ENCODE measurements around the gene FAM222A. TPM values are rescaled to one million over a fixed set of nuclear protein-coding genes. Genes with fewer than 3 reads are reported as not detected.

The FAM222A gene
- total RNA-seq, 1 donor from 2014 or later: 2.5 TPM

DNA sequence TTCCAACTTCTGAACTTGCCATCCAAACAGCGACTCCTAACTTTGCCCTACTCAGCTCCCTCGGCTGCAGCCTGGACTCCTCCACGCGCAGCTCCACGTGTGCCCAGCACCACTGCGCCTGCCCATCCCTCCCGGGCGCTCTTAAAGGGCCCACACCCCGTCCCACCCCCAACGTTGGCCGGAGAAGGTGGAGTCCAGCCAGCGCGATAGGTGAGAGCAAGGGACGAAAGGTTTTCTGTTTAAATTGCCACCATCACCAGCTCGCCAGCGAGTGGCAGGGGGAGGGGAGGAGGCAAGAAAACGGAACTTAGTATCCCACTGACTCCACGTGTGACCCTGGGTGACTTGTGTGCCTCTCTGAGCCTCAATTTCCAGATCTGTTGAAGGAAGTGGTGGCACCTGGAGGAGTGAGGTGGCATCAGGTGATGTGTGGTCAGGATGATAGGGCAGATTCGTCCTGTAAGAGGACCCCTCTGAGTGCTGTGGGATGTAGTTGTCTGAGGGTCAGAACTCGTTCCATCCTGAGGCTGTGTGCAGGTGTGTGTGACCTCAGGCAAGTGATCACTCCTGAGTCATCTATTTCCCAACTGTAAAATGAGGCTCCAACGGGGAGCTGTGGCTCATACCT lies 59.9 kb downstream of the FAM222A start:
- no peaks in the 10 kb centered on the region for H4K20me1 ChIP-seq (ENCODE audit: low read depth)
- H3F3A ChIP-seq (ENCODE audit: low read depth): no peaks in the 10 kb centered on the region
- no peaks in the 10 kb centered on the region for H3K9me3 Mint-ChIP-seq
- H3K27me3 ChIP-seq: no peaks in the 10 kb centered on the region
- peaks cover 7% of the 10 kb centered on the region for H3K4me1 Mint-ChIP-seq
- no peak for TF ChIP-seq EZH2 (IDR thresholded peaks at IDR 0.05)
- TF ChIP-seq, protein P1, sequence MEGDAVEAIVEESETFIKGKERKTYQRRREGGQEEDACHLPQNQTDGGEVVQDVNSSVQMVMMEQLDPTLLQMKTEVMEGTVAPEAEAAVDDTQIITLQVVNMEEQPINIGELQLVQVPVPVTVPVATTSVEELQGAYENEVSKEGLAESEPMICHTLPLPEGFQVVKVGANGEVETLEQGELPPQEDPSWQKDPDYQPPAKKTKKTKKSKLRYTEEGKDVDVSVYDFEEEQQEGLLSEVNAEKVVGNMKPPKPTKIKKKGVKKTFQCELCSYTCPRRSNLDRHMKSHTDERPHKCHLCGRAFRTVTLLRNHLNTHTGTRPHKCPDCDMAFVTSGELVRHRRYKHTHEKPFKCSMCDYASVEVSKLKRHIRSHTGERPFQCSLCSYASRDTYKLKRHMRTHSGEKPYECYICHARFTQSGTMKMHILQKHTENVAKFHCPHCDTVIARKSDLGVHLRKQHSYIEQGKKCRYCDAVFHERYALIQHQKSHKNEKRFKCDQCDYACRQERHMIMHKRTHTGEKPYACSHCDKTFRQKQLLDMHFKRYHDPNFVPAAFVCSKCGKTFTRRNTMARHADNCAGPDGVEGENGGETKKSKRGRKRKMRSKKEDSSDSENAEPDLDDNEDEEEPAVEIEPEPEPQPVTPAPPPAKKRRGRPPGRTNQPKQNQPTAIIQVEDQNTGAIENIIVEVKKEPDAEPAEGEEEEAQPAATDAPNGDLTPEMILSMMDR (IDR thresholded peaks at IDR 0.05): no peak
- no peak for TF ChIP-seq EZH2phosphoT487 (IDR thresholded peaks at IDR 0.05)
- no peaks in the 10 kb centered on the region for H3K36me3 Mint-ChIP-seq
- H3K27me3 Mint-ChIP-seq (ENCODE audit: insufficient read depth, low read depth): peaks cover 7% of the 10 kb centered on the region
- H3K79me2 ChIP-seq (ENCODE audit: low read depth): no peaks in the 10 kb centered on the region
- H3K27ac Mint-ChIP-seq: no peak overlapping the region
- H2AFZ ChIP-seq (replicated peaks): no peak overlapping the region
- DNase-seq (ENCODE audit: low spot score): no peak
- no peak overlapping the region for H3K4me3 Mint-ChIP-seq
- no peaks in the 10 kb centered on the region for H3K36me3 ChIP-seq
- peaks cover 7% of the 10 kb centered on the region for H3K4me1 ChIP-seq
- H3K4me3 ChIP-seq: no peak overlapping the region
- no peak overlapping the region for H3K9ac ChIP-seq
- no peak overlapping the region for H3K4me2 ChIP-seq
- no peaks in the 10 kb centered on the region for H3K9me3 ChIP-seq (ENCODE audit: low read depth)
- H3K27ac ChIP-seq: no peak overlapping the region

DNA sequence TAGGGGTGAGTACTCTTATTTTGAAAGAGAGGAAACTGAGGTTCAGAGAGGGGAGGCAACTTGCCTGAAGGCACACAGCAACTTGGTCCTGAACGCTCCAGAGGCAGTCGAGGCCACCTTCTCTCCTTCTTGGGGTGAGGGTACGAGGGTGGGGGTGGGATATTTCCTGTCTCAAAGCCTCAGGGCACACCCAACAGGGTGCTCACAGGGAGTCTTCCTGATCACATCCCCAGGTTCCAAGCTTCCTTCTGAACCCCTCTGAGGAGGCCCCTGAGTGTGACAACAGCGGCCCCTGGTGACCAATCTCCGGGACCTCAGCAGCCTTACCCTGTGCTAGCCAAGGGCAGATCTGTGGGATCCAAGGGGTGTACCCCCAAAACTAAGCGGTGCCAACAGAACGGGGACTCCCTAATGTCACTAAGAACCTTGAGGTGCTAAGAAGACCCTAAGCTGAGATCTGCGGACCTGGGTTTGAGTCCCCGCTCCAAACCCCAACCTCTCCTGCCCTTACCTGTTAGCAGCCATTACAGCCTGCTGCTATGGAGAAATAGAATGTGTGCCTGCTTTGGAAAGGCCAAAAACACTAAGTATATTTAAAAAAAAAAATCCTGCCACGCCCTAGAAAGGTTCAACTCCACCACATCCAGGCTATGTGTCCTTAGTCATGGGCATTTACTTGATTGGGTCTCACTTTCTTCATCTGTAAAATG lies 61.7 kb downstream of the FAM222A start:
- Mint-ChIP-seq H3K4me1 (peaks cover 7% of the 10 kb centered on the region), H3K9me3 (peaks cover 8% of the 10 kb centered on the region), H3K27me3 (ENCODE audit: insufficient read depth, low read depth) (peaks cover 7% of the 10 kb centered on the region), H3K36me3 (no peaks in the 10 kb centered on the region), H3K4me3 (no peak overlapping the region), H3K27ac (no peak overlapping the region)
- Histone ChIP-seq H3K9ac (no peak overlapping the region), H3K4me2 (no peak overlapping the region), H3K36me3 (no peaks in the 10 kb centered on the region), H3K9me3 (ENCODE audit: low read depth) (no peaks in the 10 kb centered on the region), H3K27me3 (no peaks in the 10 kb centered on the region), H3K4me1 (peaks cover 1% of the 10 kb centered on the region), H4K20me1 (ENCODE audit: low read depth) (no peaks in the 10 kb centered on the region), H2AFZ (replicated peaks) (no peak overlapping the region), H3K4me3 (no peak overlapping the region), H3K27ac (no peak overlapping the region), H3K79me2 (ENCODE audit: low read depth) (no peaks in the 10 kb centered on the region), H3F3A (ENCODE audit: low read depth) (no peaks in the 10 kb centered on the region)
- TF ChIP-seq EZH2 (IDR thresholded peaks at IDR 0.05): no peak
- TF ChIP-seq, protein P1 (IDR thresholded peaks at IDR 0.05): peak; percentile 96
- TF ChIP-seq EZH2phosphoT487 (IDR thresholded peaks at IDR 0.05): no peak
- peak; percentile 82 for DNase-seq (ENCODE audit: low spot score)

DNA sequence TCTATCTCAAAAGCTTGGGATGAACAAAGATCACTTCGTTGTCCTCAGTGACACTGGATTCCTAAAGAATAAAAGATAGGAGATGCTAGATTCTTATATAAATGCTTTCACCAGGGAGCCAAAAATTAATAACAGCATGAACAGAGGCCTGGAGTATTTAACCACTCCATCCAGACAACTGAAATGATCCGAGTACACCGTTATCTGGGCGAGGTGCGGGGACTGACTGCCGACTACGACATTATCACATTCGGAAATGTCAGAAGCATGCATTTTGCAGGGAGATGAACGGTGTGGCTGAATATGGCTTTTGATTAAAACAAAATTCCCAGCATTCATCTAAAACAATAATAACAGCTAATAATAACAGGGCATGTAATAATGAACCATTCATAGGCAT lies 63.0 kb downstream of the FAM222A start:
- Histone ChIP-seq H3K27ac (no peak overlapping the region), H3K4me1 (no peaks in the 10 kb centered on the region), H4K20me1 (ENCODE audit: low read depth) (no peaks in the 10 kb centered on the region), H3K9me3 (ENCODE audit: low read depth) (no peaks in the 10 kb centered on the region), H3K9ac (no peak overlapping the region), H3K4me3 (no peak overlapping the region), H3K27me3 (no peaks in the 10 kb centered on the region), H2AFZ (replicated peaks) (no peak overlapping the region), H3K36me3 (no peaks in the 10 kb centered on the region), H3F3A (ENCODE audit: low read depth) (no peaks in the 10 kb centered on the region), H3K4me2 (no peak overlapping the region), H3K79me2 (ENCODE audit: low read depth) (no peaks in the 10 kb centered on the region)
- Mint-ChIP-seq H3K27ac (no peak overlapping the region), H3K27me3 (ENCODE audit: insufficient read depth, low read depth) (peaks cover 4% of the 10 kb centered on the region), H3K4me1 (peaks cover 7% of the 10 kb centered on the region), H3K9me3 (peaks cover 8% of the 10 kb centered on the region), H3K4me3 (no peak overlapping the region), H3K36me3 (no peaks in the 10 kb centered on the region)
- no peak for TF ChIP-seq EZH2phosphoT487 (IDR thresholded peaks at IDR 0.05)
- TF ChIP-seq, protein P1 (IDR thresholded peaks at IDR 0.05): no peak
- TF ChIP-seq EZH2 (IDR thresholded peaks at IDR 0.05): no peak
- DNase-seq (ENCODE audit: low spot score): no peak
